Tibial nerve (tissue), 3 donors: ENCODE measurements around the gene KRTAP1-1.

Experiments used
- CTCF ChIP-seq, 5 experiments: fragments of 200-600 bp in 3 of 5; fragments of 450-650 bp in 2 of 5; sonication (generic) in 3 of 5; IDR thresholded peaks; one replicate each; pipeline ENCODE4 v1.5.1; 2016 to 2019; ENCODE audit warnings: antibody characterized with exemption in 5 of 5, mild to moderate bottlenecking in 3 of 5, moderate library complexity in 2 of 5
- POLR2A ChIP-seq, 2 donors: fragments of 450-650 bp; IDR thresholded peaks; one replicate each; pipeline ENCODE4 v1.6.1; 2017; ENCODE audit warnings: antibody characterized with exemption in 2 of 2, mild to moderate bottlenecking in 2 of 2, moderate library complexity in 2 of 2

- TF ChIP-seq CTCF (IDR thresholded peaks at IDR 0.05) (no peak), POLR2A (IDR thresholded peaks at IDR 0.05) (no peak)
These were observed 27.6 kb downstream of the KRTAP1-1 start for GRCh38 chr17:41013606-41014005.
